DLD1 (cell line): ENCODE results near the gene CHMP3.

ENCODE experiments used
- in situ Hi-C: cut with HindIII; loops from 2 replicates; pipeline ENCODE4 v1.10.0; 2017; ENCODE audit warnings: low sequenced_read_pairs

Gene CHMP3

GRCh38 chr2:86471637-86472036 lies 91.6 kb downstream of the CHMP3 start:
- in situ Hi-C loops = no loop called here

DNA sequence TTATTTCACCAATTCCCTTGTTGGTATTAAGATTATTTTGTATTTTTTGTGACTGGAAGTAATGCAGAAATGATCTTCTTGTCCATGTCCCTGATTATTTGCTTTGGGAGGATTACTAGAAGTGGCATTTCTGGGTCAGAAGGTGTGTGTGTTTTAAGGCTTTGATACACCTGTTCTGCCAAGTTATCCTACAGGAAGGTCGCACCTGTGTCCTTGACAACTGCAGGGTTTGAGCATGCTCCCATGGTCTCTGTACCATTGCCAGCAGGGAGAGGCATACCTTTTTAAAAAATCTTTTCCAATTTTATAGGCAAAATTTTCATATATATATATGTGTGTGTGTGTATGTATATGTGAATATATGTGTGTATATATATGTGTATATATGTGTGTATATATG lies 92.4 kb downstream of the CHMP3 start:
- in situ Hi-C loops = no loop called here

- in situ Hi-C loops = no loop called here
These were observed 94.8 kb downstream of the CHMP3 start for GRCh38 chr2:86468162-86469033.

DNA sequence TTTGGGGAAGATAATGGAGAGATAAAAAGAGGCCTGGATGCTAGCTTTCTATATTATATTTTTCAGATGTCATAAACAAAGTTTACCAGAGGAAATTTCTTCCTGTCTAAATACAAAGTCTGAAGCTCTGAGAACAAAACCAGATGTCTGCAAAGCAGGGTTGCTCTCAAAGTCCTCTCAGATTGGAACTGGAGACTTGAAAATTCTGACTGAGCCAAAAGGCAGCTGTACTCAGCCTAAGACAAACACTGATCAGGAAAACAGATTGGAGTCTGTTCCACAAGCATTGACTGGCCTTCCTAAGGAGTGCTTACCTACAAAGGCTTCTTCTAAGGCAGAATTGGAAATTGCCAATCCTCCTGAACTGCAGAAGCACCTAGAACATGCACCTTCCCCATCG lies 96.9 kb downstream of the CHMP3 start:
- in situ Hi-C loops = no loop called here

DNA sequence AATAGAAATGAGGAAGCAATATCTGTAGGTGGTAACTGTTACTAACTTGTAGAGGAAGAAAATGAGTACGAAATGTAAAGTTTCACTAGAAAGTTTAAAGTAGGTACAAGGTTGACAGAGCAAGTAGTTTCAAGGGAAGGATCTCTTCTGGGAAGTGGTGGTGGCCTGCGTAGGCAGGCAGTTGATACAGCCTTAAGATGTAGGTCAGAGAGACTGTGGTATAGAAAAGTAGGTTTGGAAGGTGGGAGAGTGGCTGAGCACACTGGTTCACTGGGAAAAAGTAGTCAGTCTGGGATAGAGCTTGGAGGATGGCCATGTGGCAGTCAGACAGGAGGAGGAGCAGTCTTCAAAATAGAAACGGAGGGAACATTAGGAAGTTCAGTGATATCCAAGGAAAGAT lies 98.6 kb downstream of the CHMP3 start:
- in situ Hi-C loops = no loop called here

GRCh38 chr2:86461042-86461743 lies 102.0 kb downstream of the CHMP3 start:
- in situ Hi-C loops = no loop called here

DNA sequence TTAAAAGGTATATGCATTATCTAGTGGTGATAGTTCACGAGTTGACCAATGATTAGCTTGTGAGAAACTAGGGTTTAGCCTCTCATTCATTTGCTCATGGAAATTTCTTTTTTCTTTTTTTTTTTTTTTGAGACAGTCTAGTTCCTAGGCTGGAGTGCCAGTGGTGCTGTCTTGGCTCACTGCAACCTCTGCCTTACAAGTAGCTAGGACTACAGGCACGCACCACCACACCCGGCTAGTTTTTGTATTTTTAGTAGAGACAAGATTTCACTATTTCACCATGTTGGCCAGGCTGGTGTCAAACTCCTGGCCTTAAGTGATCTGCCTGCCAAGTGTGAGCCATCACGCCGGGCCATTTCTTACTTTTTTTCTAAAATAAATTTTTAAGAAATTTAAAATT lies 108.1 kb downstream of the CHMP3 start:
- in situ Hi-C loops = no loop called here

GRCh38 chr2:86454238-86454637 lies 109.0 kb downstream of the CHMP3 start:
- in situ Hi-C loops = no loop called here

GRCh38 chr2:86453836-86454235 lies 109.4 kb downstream of the CHMP3 start:
- in situ Hi-C loops = no loop called here
